Panc1 (cell line): ENCODE data around the gene ABHD18.

Experiments
- CTCF ChIP-seq: fragments of 450-650 bp; IDR thresholded peaks from 2 replicates; pipeline ENCODE4 v1.5.1; 2017; ENCODE audit warnings: mild to moderate bottlenecking
- SIN3A ChIP-seq: IDR thresholded peaks from 2 replicates; pipeline ENCODE4 v1.6.1; 2012; ENCODE audit warnings: low read depth, mild to moderate bottlenecking, low read length, moderate library complexity, borderline replicate concordance; ENCODE audit not compliant: insufficient read depth
- TCF7L2 ChIP-seq: IDR thresholded peaks from 2 replicates; pipeline ENCODE4 v1.6.1; 2011; ENCODE audit warnings: mild to moderate bottlenecking, low read depth, low read length, inconsistent platforms

- no peak for TF ChIP-seq CTCF
- TF ChIP-seq TCF7L2 = no peak
- no peak for TF ChIP-seq SIN3A
Observed at GRCh38 chr4:127978930-127979329, 13.7 kb downstream of the ABHD18 start.
